Mesodermal cell (in vitro differentiated cells): Measurements from ENCODE around the gene STK40.

Experiments
- H3K27ac ChIP-seq: 2 replicates; pipeline ENCODE4 v1.7.0; 2013; ENCODE audit warnings: mild to moderate bottlenecking, low read depth, low read length, moderate library complexity; ENCODE audit not compliant: severe bottlenecking
- H3K36me3 ChIP-seq: 2 replicates; pipeline ENCODE4 v1.7.1; 2013; ENCODE audit warnings: mild to moderate bottlenecking, low read length, moderate library complexity; ENCODE audit not compliant: control insufficient read depth, insufficient read depth
- H3K4me1 ChIP-seq: one replicate; pipeline ENCODE4 v1.7.1; 2013; ENCODE audit warnings: mild to moderate bottlenecking, low read length; ENCODE audit not compliant: insufficient read depth, control insufficient read depth, poor library complexity, severe bottlenecking
- H3K4me3 ChIP-seq: 2 replicates; pipeline ENCODE4 v1.7.0; 2013; ENCODE audit warnings: low read length, control low read depth, mild to moderate bottlenecking; ENCODE audit not compliant: insufficient read depth, poor library complexity, severe bottlenecking; ENCODE audit errors: extremely low read depth
- H3K9me3 ChIP-seq: 2 replicates; pipeline ENCODE4 v1.7.1; 2013; ENCODE audit warnings: mild to moderate bottlenecking, low read length, moderate library complexity; ENCODE audit not compliant: control insufficient read depth
- WGBS, 2 experiments: methylation state at CpG; one replicate each; pipeline ENCODE4 v1.1.5; 2013; ENCODE audit warnings: missing lambda C conversion rate in 2 of 2; ENCODE audit not compliant: insufficient coverage in 2 of 2; 5-methylcytosine and 5-hydroxymethylcytosine counted together

STK40 gene

GRCh38 chr1:36343651-36344394 lies 41.9 kb downstream of the STK40 start:
- 95 to 97% methylated on average over 18 to 20 of the region's 24 CpGs for WGBS, 2 experiments
- peaks cover 5% of the 10 kb centered on the region for H3K4me1 ChIP-seq
- no peak overlapping the region for H3K27ac ChIP-seq
- H3K9me3 ChIP-seq = no peaks in the 10 kb centered on the region
- H3K36me3 ChIP-seq = peaks cover 77% of the 10 kb centered on the region
- no peak overlapping the region for H3K4me3 ChIP-seq

GRCh38 chr1:36342426-36343185 lies 43.1 kb downstream of the STK40 start:
- Histone ChIP-seq H3K9me3 (no peaks in the 10 kb centered on the region), H3K4me1 (peaks cover 2% of the 10 kb centered on the region), H3K36me3 (peaks cover 64% of the 10 kb centered on the region), H3K4me3 (no peak overlapping the region), H3K27ac (no peak overlapping the region)
- WGBS, 2 experiments = 94 to 100% methylated on average over 5 to 8 of the region's 10 CpGs

GRCh38 chr1:36341626-36342320 lies 44.0 kb downstream of the STK40 start:
- Histone ChIP-seq H3K27ac (no peak overlapping the region), H3K4me1 (peaks cover 2% of the 10 kb centered on the region), H3K9me3 (no peaks in the 10 kb centered on the region), H3K36me3 (peaks cover 56% of the 10 kb centered on the region), H3K4me3 (no peak overlapping the region)
- 91 to 94% methylated on average over 28 to 33 of the region's 34 CpGs for WGBS, 2 experiments

DNA sequence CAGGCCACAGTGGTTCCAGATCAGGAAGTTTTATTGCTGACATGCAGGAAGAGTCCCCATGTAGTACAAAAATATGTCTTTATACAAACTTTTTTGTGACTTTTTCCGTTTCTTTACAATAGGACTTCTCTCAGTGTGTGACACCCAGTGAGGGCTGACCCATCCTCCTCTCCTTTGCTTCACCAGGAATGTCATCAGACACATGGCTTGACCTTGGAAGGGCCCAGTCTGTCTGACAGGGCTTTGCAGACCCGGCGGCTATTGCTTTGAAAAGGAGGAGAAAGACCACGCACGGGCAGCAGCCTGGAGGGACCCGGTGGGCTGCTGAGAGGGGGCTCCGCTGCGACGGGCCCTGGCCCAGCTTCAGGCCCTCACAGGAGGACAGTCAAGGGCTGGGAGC lies 46.1 kb downstream of the STK40 start:
- H3K27ac ChIP-seq = no peak overlapping the region
- no peak overlapping the region for H3K4me3 ChIP-seq
- peaks cover 37% of the 10 kb centered on the region for H3K36me3 ChIP-seq
- 88 to 97% methylated on average over 1 to 6 of the region's 9 CpGs for WGBS, 2 experiments
- peaks cover 2% of the 10 kb centered on the region for H3K4me1 ChIP-seq
- no peaks in the 10 kb centered on the region for H3K9me3 ChIP-seq

GRCh38 chr1:36339215-36339614 lies 46.5 kb downstream of the STK40 start:
- WGBS, 2 experiments = 86 to 95% methylated on average over 4 to 6 of the region's 7 CpGs
- H3K9me3 ChIP-seq = no peaks in the 10 kb centered on the region

DNA sequence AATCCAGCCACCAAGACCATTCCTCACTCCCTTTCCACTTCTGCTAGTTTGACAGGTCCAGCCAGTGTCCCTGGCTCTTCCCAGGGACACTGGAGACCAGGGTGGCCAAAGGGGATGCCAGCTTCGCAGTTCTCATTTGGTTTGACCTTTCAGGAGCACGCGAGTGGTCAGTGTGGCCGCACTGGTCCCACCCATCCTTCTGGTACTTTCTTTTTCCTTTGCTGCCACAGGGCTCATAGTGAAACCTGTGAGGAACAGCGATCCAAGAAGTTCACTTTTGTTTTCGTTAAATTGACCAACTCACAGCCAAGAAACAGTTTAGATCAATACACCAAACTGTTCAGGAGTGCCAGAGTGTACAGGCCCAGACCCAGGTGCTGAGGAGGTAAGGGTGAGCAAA lies 47.9 kb downstream of the STK40 start:
- Histone ChIP-seq H3K9me3 (no peaks in the 10 kb centered on the region), H3K27ac (no peak overlapping the region), H3K4me3 (no peak overlapping the region), H3K4me1 (no peaks in the 10 kb centered on the region), H3K36me3 (peaks cover 22% of the 10 kb centered on the region)
- 93 to 96% methylated on average over 4 to 5 of the region's 6 CpGs for WGBS, 2 experiments

More at GRCh38 chr1:36339215-36339614, 46.5 kb downstream of the STK40 start:
- H3K4me3 ChIP-seq = no peak overlapping the region
- peaks cover 2% of the 10 kb centered on the region for H3K4me1 ChIP-seq
- H3K36me3 ChIP-seq = peaks cover 33% of the 10 kb centered on the region
- no peak overlapping the region for H3K27ac ChIP-seq

DNA sequence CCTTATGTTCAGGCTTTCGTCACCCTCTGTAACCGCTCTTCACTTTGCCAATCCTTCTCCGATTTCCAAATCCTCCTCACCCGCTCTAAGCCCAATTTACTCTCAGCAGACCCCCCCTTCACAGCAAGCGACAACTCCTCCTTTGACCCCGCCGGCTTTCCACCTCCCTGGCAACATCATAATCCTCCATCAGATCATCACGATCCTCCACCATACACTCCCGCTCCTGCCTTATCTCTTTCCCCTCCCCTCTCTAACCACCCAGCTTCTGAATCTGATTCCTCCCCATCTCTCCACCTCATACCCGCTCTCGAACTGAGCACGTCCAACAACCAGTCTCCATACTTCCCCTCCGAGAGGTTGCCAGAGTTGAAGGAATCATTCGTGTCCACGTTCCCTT lies 54.8 kb downstream of the STK40 start:
- no peak overlapping the region for H3K27ac ChIP-seq
- peaks cover 4% of the 10 kb centered on the region for H3K4me1 ChIP-seq
- WGBS, 2 experiments = 92 to 95% methylated on average over 15 of the region's 15 CpGs
- no peak overlapping the region for H3K4me3 ChIP-seq
- no peaks in the 10 kb centered on the region for H3K9me3 ChIP-seq
- no peaks in the 10 kb centered on the region for H3K36me3 ChIP-seq

DNA sequence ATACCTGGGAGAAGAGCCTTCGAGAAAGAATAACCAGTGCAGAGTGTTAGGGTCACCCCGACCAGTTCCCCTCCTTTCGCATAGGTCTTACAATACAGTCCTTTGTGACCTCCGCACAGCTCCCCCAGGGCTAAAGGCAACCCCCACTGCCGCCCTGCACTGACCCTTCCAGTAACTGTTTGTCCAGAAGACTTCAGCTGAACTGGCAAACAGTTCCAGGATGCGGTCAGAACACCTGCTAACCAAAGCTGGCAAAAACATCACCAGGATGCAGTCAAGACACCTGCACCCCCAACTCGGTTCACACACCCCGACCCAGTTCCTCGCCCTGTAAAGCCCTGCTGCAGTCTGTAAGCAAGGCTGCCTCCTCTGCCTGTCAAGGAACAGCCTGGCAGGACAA lies 55.9 kb downstream of the STK40 start:
- no peak overlapping the region for H3K4me3 ChIP-seq
- 97% methylated on average over 8 of the region's 9 CpGs for WGBS, 2 experiments

DNA sequence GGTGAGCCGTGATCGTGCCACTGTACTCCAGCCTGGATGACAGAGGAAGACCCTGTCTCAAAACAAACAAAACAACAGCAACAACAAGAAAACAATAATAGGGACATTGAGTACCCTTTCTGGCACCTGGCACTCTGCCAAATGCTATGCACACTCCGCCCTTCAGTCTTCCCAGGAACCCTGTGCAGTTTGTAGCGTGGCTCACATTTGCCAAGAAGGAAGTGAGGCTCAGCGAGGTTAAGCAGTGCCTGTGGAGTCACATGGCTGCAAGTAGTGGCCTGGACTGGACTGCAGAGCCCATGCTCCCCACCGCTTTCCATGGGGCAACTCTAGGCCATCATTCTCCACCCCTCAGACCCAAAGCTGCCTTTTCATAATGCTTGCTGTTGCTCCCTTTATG lies 57.0 kb downstream of the STK40 start:
- no peaks in the 10 kb centered on the region for H3K9me3 ChIP-seq
- H3K4me1 ChIP-seq = peaks cover 25% of the 10 kb centered on the region
- H3K4me3 ChIP-seq = no peak overlapping the region
- H3K27ac ChIP-seq = no peak overlapping the region
- H3K36me3 ChIP-seq = no peaks in the 10 kb centered on the region
- 96 to 100% methylated on average over 2 to 5 of the region's 6 CpGs for WGBS, 2 experiments

More for the DNA sequence above, 55.9 kb downstream of the STK40 start:
- Histone ChIP-seq H3K4me1 (peaks cover 15% of the 10 kb centered on the region), H3K36me3 (no peaks in the 10 kb centered on the region), H3K27ac (no peak overlapping the region), H3K9me3 (no peaks in the 10 kb centered on the region)

DNA sequence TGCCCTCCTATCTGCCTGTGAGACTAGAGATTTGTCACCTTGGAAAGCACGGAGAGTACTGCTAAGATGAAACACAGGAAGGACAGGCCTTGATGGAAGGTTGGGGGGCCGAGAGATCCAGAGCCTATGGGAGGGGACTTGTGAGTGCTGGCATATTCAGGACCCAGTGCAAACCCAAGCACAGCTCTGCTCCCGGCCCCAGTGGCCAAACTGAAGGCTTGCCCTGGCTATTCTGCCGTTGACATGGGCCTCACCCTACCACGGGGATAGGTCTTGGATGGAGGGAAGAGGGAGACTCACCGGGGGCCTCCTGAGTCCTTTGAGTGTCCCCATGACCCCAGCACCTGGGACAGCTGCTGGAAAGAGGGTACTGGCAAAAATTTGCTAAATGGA lies 57.6 kb downstream of the STK40 start:
- H3K4me1 ChIP-seq = peaks cover 25% of the 10 kb centered on the region
- no peak overlapping the region for H3K27ac ChIP-seq
- no peaks in the 10 kb centered on the region for H3K9me3 ChIP-seq
- no peaks in the 10 kb centered on the region for H3K36me3 ChIP-seq
- no peak overlapping the region for H3K4me3 ChIP-seq
- 82 to 83% methylated on average over 6 of the region's 6 CpGs for WGBS, 2 experiments
